Measurements from ENCODE around the gene GPR137B. TPM values are rescaled to one million over a fixed set of nuclear protein-coding genes. Genes with fewer than 3 reads are reported as not detected.

Gene GPR137B
- total and polyA plus RNA-seq, 2 of the 8 experiments (the other 6 are each of a cell fraction or from before 2014, with no cell fraction given), result 6.9 to 7.7 TPM

GRCh38 chr1:236165238-236165981 is 23.1 kb downstream of the GPR137B start:
- Histone ChIP-seq H3K4me1 (replicated peaks in 1 of 4; ENCODE audit: control insufficient read depth in 3 of 4, insufficient read depth in 4 of 4, low read length in 3 of 4) (no peaks in the 10 kb centered on the region), H3K4ac (replicated peaks; ENCODE audit: insufficient read length, low read depth, low read length) (no peak overlapping the region), H3K9me3 (ENCODE audit: insufficient read depth in 2 of 2, low read depth in 1 of 2, low read length in 1 of 2) (peaks cover 15 to 18% of the 10 kb centered on the region in 2 experiments), H3K14ac (ENCODE audit: insufficient read length) (no peak overlapping the region), H2BK15ac (ENCODE audit: low read length) (no peak overlapping the region), H2AK5ac (ENCODE audit: low read depth, low read length) (no peak overlapping the region), H2BK12ac (ENCODE audit: low read depth, low read length) (no peak overlapping the region), H2BK5ac (ENCODE audit: low read depth, low read length) (no peak overlapping the region), H2BK20ac (ENCODE audit: low read length) (no peak overlapping the region), H3K18ac (ENCODE audit: extremely low read depth, low read length) (no peak overlapping the region), H2BK120ac (replicated peaks; ENCODE audit: low read depth, low read length) (no peak overlapping the region), H3K56ac (replicated peaks; ENCODE audit: insufficient read length, low read depth, low read length) (no peak overlapping the region), H4K5ac (ENCODE audit: insufficient read length, low read depth, low read length) (no peak overlapping the region), H3K4me2 (ENCODE audit: insufficient read depth in 1 of 2, low read depth in 2 of 2, low read length in 2 of 2) (no peak overlapping the region), H3K79me2 (ENCODE audit: control insufficient read depth in 1 of 2, insufficient read depth in 2 of 2, low read length in 2 of 2) (no peaks in the 10 kb centered on the region), H3K4me3 (ENCODE audit: extremely low read depth in 1 of 4, insufficient read depth in 2 of 4, low read depth in 3 of 4, low read length in 4 of 4) (no peak overlapping the region), H3K79me1 (ENCODE audit: low read depth, low read length) (0 out of 2 replicates have a peak, but pooled peaks cover 4% of the 10 kb centered on the region), H4K91ac (replicated peaks; ENCODE audit: insufficient read length, low read length) (no peak overlapping the region), H4K8ac (ENCODE audit: extremely low read depth, insufficient read depth, low read length) (no peak overlapping the region), H3K23ac (ENCODE audit: insufficient read length) (no peak overlapping the region), H3K36me3 (ENCODE audit: control insufficient read depth in 2 of 4, insufficient read depth in 4 of 4, low read length in 3 of 4) (no peaks in the 10 kb centered on the region; a peak in 1 of 8 replicates), H2AFZ (ENCODE audit: low read length) (no peak overlapping the region), H4K20me1 (replicated peaks in 1 of 2; ENCODE audit: control insufficient read depth in 1 of 2, insufficient read depth in 2 of 2, low read length in 2 of 2) (peaks cover 0 to 4% of the 10 kb centered on the region in 2 experiments), H3K23me2 (ENCODE audit: low read depth, low read length) (no peaks in the 10 kb centered on the region; the same call in 1 of the 2 replicates), H3K9ac (replicated peaks in 1 of 4; ENCODE audit: extremely low read depth in 1 of 4, low read depth in 3 of 4, low read length in 3 of 4) (no peak overlapping the region), H3K27me3 (replicated peaks in 1 of 4; ENCODE audit: control insufficient read depth in 3 of 4, extremely low read depth in 1 of 4, insufficient read depth in 3 of 4, low read length in 3 of 4) (no peaks in the 10 kb centered on the region), H3K27ac (ENCODE audit: low read depth, low read length) (no peak overlapping the region)
- FAIRE-seq (no peak), DNase-seq (ENCODE audit: low read depth in 1 of 2, low spot score in 2 of 2) (no peak)
- TF ChIP-seq KDM5A (IDR thresholded peaks at IDR 0.05; ENCODE audit: low read length), result no peak
- TF ChIP-seq PHF8 (conservative IDR thresholded peaks at IDR 0.05; ENCODE audit: low read depth, low read length), result no peak
- TF ChIP-seq CEBPB (IDR thresholded peaks at IDR 0.05; ENCODE audit: low read depth, low read length), result no peak
- no peak for TF ChIP-seq TBP (IDR thresholded peaks at IDR 0.05; ENCODE audit: low read depth, low read length)
- TF ChIP-seq EZH2 (IDR thresholded peaks at IDR 0.05; ENCODE audit: low read depth, low read length, severe bottlenecking), result no peak
- no peak for TF ChIP-seq MAFK (IDR thresholded peaks at IDR 0.05; ENCODE audit: low read depth, low read length)
- TF ChIP-seq SIN3A (conservative IDR thresholded peaks at IDR 0.05 in 1 of 2, IDR thresholded peaks at IDR 0.05 in 1 of 2; ENCODE audit: low read depth in 1 of 2, low read length in 2 of 2), result no peak
- no peak for TF ChIP-seq ATF3 (IDR thresholded peaks at IDR 0.05; ENCODE audit: insufficient read depth, low read depth, low read length)
- no peak for TF ChIP-seq RFX5 (IDR thresholded peaks at IDR 0.05; ENCODE audit: borderline replicate concordance, low read depth, low read length)
- ChIA-PET CTCF (ENCODE audit: partially characterized antibody) (interaction anchor here (0.7 kb wide), 1 partner anchor 9 kb away, joined by 4 read pairs; no protein-coding TSS in a partner anchor), POLR2A (ENCODE audit: partially characterized antibody) (no interaction called here)
- WGBS, 2 experiments (ENCODE audit: extremely low coverage in 1 of 2, insufficient coverage in 1 of 2, insufficient read length in 1 of 2, insufficient replicate concordance in 2 of 2, low coverage in 1 of 2, low lambda C conversion rate in 2 of 2, missing lambda C conversion rate in 1 of 2), result 90% methylated on average over 10 of the region's 10 CpGs; no CpG with 5 or more reads in 1 of the 2 experiments
